HEK293T (cell line): ENCODE measurements around the gene PAPSS2.

Experiments used
- CTCF ChIA-PET: fragments of 350-600 bp; formaldehyde crosslinking; extraction: SDS; loops from one replicate; lab custom pipeline; 2021; ENCODE audit warnings: antibody characterized with exemption, inconsistent platforms; lab: Yijun Ruan, JAX
- POLR2A ChIA-PET: fragments of 350-600 bp; formaldehyde crosslinking; extraction: SDS; loops from one replicate; lab custom pipeline; 2020; ENCODE audit warnings: antibody characterized with exemption, inconsistent platforms; lab: Yijun Ruan, JAX
- DNase-seq: peaks from one replicate; pipeline ENCODE4 v3.0.0; 2012; ENCODE audit warnings: mixed read lengths; ENCODE audit errors: extremely low spot score
- ARNT ChIP-seq: fragments of 450-650 bp; IDR thresholded peaks from 2 replicates; pipeline ENCODE4 v1.6.1; 2017; ENCODE audit warnings: mild to moderate bottlenecking
- BHLHE40 ChIP-seq: fragments of 450-650 bp; IDR thresholded peaks from 2 replicates; pipeline ENCODE4 v1.6.1; 2016; ENCODE audit warnings: mild to moderate bottlenecking, moderate library complexity, borderline replicate concordance
- CTBP1 ChIP-seq: fragments of 450-650 bp; IDR thresholded peaks from 2 replicates; pipeline ENCODE4 v1.6.1; 2016; ENCODE audit warnings: borderline replicate concordance
- ELF4 ChIP-seq: fragments of 450-650 bp; IDR thresholded peaks from 2 replicates; pipeline ENCODE4 v1.6.1; 2017; ENCODE audit warnings: antibody characterized with exemption
- FOXA1 ChIP-seq: fragments of 450-650 bp; IDR thresholded peaks from 2 replicates; pipeline ENCODE4 v1.6.1; 2016; ENCODE audit warnings: mild to moderate bottlenecking
- FOXK2 ChIP-seq: fragments of 450-650 bp; IDR thresholded peaks from 2 replicates; pipeline ENCODE4 v1.6.1; 2016; ENCODE audit warnings: mild to moderate bottlenecking
- FOXM1 ChIP-seq: fragments of 450-650 bp; IDR thresholded peaks from 2 replicates; pipeline ENCODE4 v1.6.1; 2017; ENCODE audit warnings: mild to moderate bottlenecking, borderline replicate concordance
- HDGF ChIP-seq: fragments of 450-650 bp; IDR thresholded peaks from 2 replicates; pipeline ENCODE4 v1.6.1; 2017; ENCODE audit warnings: antibody characterized with exemption, borderline replicate concordance
- L3MBTL2 ChIP-seq: fragments of 450-650 bp; conservative IDR thresholded peaks from 2 replicates; pipeline ENCODE4 v1.6.1; 2016; ENCODE audit warnings: mild to moderate bottlenecking
- LEF1 ChIP-seq: fragments of 450-650 bp; IDR thresholded peaks from 2 replicates; pipeline ENCODE4 v1.6.1; 2017; ENCODE audit warnings: mild to moderate bottlenecking, borderline replicate concordance
- NFRKB ChIP-seq: fragments of 450-650 bp; IDR thresholded peaks from 2 replicates; pipeline ENCODE4 v1.6.1; 2016; ENCODE audit warnings: mild to moderate bottlenecking, moderate library complexity
- PKNOX1 ChIP-seq: fragments of 450-650 bp; IDR thresholded peaks from 2 replicates; pipeline ENCODE4 v1.6.1; 2016
- SP1 ChIP-seq: fragments of 450-650 bp; IDR thresholded peaks from 2 replicates; pipeline ENCODE4 v1.6.1; 2017
- SUZ12 ChIP-seq: fragments of 450-650 bp; IDR thresholded peaks from 2 replicates; pipeline ENCODE4 v1.6.1; 2016; ENCODE audit warnings: mild to moderate bottlenecking
- TARDBP ChIP-seq: fragments of 450-650 bp; IDR thresholded peaks from 2 replicates; pipeline ENCODE4 v1.6.1; 2016
- ZNF384 ChIP-seq: fragments of 450-650 bp; IDR thresholded peaks from 2 replicates; pipeline ENCODE4 v1.6.1; 2016

The PAPSS2 gene

GRCh38 chr10:87720665-87721064 is 61.0 kb downstream of the PAPSS2 start:
- TF ChIP-seq SP1 (no peak), ZNF384 (no peak), L3MBTL2 (no peak), FOXM1 (no peak), PKNOX1 (no peak), BHLHE40 (no peak), TARDBP (no peak), CTBP1 (no peak)
- ChIA-PET POLR2A (no interaction called here), CTCF (no interaction called here)
- no peak for DNase-seq

- POLR2A ChIA-PET: no interaction called here
- CTCF ChIA-PET: no interaction called here
- no peak for DNase-seq
- no peak for TF ChIP-seq L3MBTL2
- TF ChIP-seq CTBP1: no peak
Observed at GRCh38 chr10:87721781-87722180, 62.1 kb downstream of the PAPSS2 start.

- TF ChIP-seq TARDBP: no peak
- TF ChIP-seq FOXK2: no peak
- no peak for TF ChIP-seq SUZ12
- TF ChIP-seq L3MBTL2: no peak
- TF ChIP-seq FOXA1: no peak
- ChIA-PET CTCF (no interaction called here), POLR2A (no interaction called here)
- DNase-seq: no peak
Observed at GRCh38 chr10:87722716-87723115, 63.0 kb downstream of the PAPSS2 start.

- TF ChIP-seq BHLHE40: no peak
- no peak for TF ChIP-seq SP1
- TF ChIP-seq CTBP1: no peak
- no peak for TF ChIP-seq ARNT
- TF ChIP-seq PKNOX1: peak; percentile 84
- TF ChIP-seq FOXA1: peak; percentile 52; the same call in 1 of the 2 replicates
- no peak for DNase-seq
- CTCF ChIA-PET: interaction anchor here (0.6 kb wide), 1 partner anchor 12 kb away, joined by 3 read pairs; no protein-coding TSS in a partner anchor
Observed at GRCh38 chr10:87723500-87723899, 63.8 kb downstream of the PAPSS2 start.

GRCh38 chr10:87724789-87725188 is 65.1 kb downstream of the PAPSS2 start:
- ChIA-PET POLR2A (no interaction called here), CTCF (no interaction called here)
- no peak for DNase-seq
- TF ChIP-seq TARDBP: no peak
- TF ChIP-seq PKNOX1: no peak
- TF ChIP-seq LEF1: no peak
- TF ChIP-seq SUZ12: no peak
- no peak for TF ChIP-seq BHLHE40
- TF ChIP-seq CTBP1: no peak
- TF ChIP-seq FOXA1: no peak
- TF ChIP-seq FOXM1: no peak
- no peak for TF ChIP-seq ELF4
- TF ChIP-seq ZNF384: no peak
- no peak for TF ChIP-seq NFRKB
- TF ChIP-seq FOXK2: no peak
- TF ChIP-seq ARNT: no peak
- TF ChIP-seq L3MBTL2: no peak
- TF ChIP-seq HDGF: no peak
- TF ChIP-seq SP1: no peak

More at GRCh38 chr10:87723500-87723899, 63.8 kb downstream of the PAPSS2 start:
- POLR2A ChIA-PET: no interaction called here

- DNase-seq: no peak
- ChIA-PET POLR2A (interaction anchor here (1.5 kb wide), 1 partner anchor 225 kb away, joined by 3 read pairs; the partner anchor contains the start of gene MINPP1), CTCF (interaction anchor here (0.8 kb wide), 1 partner anchor 54 kb away, joined by 4 read pairs; no protein-coding TSS in a partner anchor)
- no peak for TF ChIP-seq PKNOX1
- no peak for TF ChIP-seq FOXM1
- no peak for TF ChIP-seq CTBP1
- TF ChIP-seq L3MBTL2: no peak
Observed at GRCh38 chr10:87729940-87730339, 70.3 kb downstream of the PAPSS2 start.
